ENCODE measurements around the gene DDX24. TPM values are rescaled to one million over a fixed set of nuclear protein-coding genes. Genes with fewer than 3 reads are reported as not detected.

Gene DDX24
- polyA plus RNA-seq, 4 donors: 121 to 173 (median 163) TPM

DNA sequence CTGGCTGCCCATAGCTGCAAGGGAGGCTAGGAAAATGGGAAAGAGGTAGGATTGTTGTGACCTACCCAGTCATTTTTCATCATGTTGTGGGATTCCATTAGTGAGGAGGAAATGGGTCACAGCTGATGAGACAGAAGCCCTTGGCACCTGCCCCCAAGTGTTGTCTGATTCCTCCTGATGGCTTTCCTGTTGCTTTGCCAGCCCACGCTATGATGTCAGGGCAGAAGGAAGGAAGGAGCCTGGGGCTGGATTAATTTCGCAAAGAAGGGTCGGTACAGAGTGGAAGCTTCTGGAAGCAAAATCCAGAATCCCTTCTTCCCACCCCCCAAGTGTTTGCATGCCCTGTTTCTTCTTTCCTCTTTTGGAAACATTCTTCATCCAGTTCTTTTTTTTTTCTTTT is 46.1 kb downstream of the DDX24 start:
- no peak for DNase-seq (ENCODE audit: low read depth in 4 of 4, low spot score in 3 of 4)

DNA sequence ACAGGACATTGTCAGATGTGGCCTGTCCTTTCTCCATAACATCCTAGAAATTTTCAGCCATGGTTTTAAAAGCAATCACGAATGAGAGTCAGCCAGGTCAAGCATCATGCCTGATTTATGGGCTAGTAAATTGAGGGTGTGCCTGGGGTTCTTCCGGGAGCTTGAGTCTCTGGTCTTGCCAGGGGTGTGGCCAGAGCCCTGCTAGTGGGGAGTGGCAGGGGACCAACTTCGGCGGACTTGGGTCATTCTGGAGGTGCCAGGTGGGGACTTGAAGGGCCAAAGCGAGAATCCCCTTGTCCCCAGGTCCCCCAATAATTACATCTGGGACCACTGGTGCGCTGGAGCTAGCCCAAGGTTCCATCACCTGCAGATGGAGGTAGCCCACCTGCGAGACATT is 49.1 kb downstream of the DDX24 start:
- DNase-seq (ENCODE audit: low read depth in 4 of 4, low spot score in 3 of 4): no peak

DNA sequence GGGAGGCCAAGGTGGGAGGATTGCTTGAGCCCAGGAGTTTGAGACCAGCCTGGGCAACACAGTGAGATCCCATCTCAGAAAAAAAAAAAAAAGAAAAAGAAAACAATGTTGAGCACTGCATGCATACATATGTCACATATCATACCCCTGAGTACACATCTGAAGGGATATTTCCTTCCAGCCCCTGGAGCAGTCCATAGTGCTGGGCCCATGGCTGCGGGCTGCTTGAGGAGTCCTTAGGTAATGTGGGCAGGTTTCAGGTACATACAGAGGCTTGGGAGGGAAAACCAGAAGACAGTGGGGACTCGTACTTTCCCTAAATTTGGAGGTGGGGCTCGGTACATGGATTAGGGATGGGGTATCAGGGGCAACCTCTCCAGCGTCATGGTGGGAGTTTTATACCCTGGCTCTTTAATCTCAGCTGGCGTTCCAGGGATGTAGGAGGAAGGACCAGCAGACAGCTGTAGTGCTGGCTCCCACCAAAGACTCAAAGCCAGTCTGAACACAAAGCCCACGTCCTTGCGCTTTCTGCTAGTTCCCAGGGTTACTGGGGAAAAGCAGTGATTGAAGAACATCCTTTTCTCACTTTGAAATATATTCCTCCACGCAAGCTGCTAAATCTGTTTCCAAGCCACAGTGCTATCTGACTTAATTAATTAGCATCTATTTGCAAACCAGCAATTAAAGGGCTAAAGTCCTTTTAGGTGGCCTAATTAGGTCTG is 49.7 kb downstream of the DDX24 start:
- DNase-seq (ENCODE audit: low read depth in 4 of 4, low spot score in 3 of 4): no peak

DNA sequence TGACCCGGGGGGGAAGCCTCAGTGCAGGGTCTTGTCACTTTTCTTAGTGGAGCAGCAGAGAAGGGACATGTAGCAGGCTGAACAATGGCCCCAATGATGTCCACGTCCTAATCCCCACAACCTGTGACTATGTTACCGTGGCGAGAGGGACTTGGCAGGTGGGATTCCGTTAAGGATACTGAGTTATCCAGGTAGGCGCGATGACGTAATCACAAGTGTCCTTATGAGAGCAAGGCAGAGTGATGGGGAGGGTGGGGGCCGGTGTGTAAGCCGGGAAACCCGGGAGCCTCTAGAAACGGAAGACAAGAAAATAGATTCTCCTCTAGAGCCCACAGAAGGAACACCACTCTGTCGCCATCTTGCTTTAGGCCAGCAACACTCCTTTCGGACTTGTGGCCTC is 50.4 kb downstream of the DDX24 start:
- no peak for DNase-seq (ENCODE audit: low read depth in 4 of 4, low spot score in 3 of 4)

DNA sequence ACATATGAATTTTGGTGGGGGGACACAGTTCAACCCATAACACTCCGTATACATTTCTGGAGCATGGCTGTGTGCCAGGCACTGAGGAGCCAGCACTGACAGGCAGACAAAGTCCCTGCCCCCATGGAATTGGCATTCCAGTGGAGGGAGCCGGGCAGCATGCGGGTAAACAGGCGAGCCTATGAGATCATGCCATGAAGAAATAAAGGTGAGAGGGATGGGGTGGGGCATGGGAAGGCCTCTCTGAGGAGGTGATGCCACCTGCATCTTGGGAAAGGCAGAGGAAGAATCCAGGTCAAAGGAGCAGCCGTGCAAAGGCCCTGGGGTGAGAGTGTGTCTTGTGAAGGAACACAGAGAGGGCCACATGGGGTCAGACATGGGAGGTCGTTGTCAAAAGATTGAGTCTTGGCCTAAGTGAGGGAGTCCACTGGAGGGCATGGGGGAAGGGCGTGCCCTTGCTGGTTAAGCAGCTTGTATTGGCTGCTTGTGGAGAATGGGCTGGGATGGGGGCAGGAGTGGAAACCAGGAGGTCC is 51.3 kb downstream of the DDX24 start:
- DNase-seq (ENCODE audit: low read depth in 4 of 4, low spot score in 3 of 4): no peak

DNA sequence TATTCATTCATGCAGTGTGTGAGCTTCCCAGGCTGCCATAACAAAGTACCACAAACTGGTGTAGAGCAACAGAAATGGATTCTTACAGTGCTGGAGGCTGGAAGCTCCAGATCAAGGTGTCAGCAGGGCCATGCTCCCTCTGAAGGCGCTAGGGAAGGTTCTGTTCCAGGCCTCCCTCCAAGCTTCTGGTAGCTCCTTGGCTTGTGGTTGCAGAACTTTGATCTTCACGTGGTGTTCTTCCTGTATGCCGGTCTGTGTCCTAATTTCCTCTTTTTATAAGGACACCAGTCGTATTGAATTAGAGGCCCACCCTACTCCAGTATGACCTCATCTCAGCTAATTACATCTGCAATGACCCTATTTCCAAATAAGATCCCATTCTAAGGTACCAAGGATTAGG is 51.7 kb downstream of the DDX24 start:
- no peak for DNase-seq (ENCODE audit: low read depth in 4 of 4, low spot score in 3 of 4)

DNA sequence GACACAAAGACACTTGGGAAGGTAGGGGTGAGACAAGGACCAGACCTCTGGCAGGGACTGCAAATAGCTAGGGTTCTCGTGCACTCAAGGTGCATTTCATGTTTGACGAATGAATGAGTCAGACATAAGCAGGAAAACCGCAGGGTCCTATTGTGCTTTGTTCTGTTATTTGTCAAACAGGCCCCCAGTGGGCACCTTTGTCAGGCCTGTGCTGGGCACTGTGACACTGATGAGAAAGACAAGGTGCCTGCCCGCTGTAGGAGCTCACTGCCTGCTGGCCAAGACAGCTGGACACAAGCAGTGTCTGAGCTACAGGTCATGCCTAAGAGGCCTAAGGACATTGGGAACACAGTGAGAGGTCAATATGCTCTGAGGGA is 52.6 kb downstream of the DDX24 start:
- DNase-seq (ENCODE audit: low read depth in 4 of 4, low spot score in 3 of 4): no peak

DNA sequence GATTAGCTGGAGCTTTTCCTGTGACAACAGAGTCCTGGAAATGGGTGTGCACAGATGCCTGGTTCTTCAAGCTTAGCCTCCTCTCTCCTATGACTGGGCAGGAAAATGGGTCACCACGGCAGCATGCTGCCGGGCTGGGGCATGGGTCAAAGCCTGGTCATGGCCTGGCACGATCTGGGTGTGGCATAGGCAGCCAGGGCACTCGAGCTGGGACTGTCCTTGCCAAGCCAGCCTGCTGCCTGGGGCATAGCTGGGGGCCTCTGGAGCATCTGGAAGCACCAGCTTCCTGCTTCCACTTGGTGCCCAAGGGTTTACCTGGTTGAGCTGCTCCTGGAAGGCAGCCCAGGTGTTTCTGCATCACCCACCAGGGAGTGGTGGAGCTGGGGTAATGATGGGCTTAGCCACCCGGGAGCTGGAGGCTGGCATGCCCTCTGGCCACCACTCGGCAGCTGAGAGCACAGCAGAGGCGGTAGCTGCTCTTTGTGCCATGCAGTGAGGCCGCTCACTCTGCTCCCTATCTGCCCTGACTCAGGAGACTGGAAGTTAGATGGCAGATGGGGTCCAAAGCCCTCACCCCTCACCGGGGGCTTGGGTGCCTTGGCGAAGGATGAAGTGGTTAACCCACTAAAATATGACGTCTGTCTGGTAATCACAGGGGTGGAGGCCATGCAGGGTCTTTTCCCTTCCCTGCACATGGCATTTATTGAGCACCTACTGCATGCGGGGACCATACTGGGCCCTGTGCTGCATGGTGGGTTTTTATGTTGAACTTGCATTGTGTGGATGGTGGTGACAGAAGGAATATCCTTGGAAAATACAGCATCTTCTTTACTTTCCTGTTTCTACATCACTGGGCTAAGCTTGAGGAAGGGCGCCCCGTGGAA is 53.2 kb downstream of the DDX24 start:
- no peak for DNase-seq (ENCODE audit: low read depth in 4 of 4, low spot score in 3 of 4)

DNA sequence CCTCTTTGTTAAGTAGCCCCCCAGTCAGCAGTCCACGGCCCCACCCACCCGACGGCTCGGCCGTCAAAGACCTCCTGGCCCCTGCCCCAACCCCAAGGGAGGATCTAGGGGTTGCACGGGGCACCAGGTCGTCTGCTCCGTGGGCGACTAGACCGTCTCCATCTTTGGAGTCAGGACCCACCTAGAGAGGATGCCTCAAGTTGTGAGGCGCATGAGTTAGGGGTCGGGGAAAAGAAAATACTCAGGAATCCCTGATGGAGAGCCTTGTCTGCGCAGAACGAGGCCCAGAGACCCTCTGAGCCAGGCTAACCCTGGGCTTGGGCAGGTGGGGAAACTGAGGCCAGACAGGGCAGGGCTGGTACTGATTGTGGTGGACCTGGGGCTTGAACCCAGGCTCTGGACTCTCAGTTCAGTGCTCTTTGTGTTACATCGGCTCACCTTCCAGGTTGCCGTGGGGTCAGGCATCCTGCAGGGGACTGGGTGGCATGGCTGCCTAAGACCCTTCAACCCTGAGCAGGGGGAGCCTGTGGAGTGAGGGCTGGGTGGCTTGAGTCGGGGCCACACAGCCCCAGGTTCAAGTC is 54.0 kb downstream of the DDX24 start:
- DNase-seq (ENCODE audit: low read depth in 4 of 4, low spot score in 3 of 4): no peak

DNA sequence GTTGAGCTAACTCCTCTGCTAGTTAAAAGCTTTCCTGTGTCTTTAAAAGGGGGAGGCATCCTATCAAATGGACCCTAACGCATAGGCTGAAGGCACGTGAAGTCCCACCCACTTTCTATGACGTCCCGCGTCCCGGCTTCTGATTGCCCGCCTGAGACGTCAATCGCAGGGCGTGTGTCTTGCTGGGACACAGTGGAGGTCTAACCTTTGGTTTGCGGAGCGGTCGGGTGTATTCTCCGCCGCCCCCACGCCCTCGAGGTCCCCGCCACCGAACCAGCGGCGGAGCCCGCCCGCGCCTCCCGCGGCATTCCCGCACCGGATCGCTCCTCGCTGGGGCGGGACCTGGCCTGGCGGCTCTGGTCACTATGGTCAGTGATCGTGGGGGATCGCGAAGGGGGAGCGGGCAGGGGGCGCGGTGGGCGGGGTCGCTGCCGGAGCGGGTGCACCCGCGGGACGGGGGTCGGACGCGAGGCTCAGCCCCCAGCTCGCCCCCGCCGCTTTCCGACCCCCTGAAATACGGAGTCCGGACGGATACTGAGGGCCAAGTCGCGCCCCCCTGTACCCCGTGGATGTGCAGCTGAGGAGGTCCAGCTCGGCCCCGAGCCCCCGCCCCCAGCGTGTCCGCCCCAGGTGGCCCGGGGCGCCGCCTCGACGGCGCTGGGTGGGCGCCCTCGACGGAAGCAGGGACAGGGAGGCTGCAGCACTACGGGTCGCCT is 54.7 kb downstream of the DDX24 start, which contains the start of gene OTUB2:
OTUB2 (plus strand) TSS at position 168 of the 716 bp plus-strand sequence; CDS start at position 366, 198 bp downstream.
- peak; percentile 97 to 99 (median 98) for DNase-seq (ENCODE audit: low read depth in 4 of 4, low spot score in 3 of 4)

DNA sequence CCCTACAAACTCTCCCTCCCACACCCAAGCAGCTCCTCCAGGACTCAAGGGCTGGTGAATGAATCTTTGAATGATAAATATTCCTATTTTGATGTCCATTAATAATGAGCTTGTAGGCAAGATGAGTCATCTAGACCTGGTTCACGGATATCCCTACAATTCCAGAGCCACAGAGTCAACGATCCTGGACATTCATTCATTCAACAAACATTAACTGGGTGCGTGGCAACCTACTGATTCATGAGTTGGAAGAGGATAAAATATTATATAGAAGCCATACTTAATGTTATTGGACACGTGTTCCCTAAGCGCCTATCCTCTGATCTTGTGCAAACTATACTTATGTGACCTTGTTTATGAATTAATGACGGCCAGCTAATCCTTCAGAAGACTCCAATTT is 55.3 kb downstream of the DDX24 start:
- DNase-seq (ENCODE audit: low read depth in 4 of 4, low spot score in 3 of 4): no peak

DNA sequence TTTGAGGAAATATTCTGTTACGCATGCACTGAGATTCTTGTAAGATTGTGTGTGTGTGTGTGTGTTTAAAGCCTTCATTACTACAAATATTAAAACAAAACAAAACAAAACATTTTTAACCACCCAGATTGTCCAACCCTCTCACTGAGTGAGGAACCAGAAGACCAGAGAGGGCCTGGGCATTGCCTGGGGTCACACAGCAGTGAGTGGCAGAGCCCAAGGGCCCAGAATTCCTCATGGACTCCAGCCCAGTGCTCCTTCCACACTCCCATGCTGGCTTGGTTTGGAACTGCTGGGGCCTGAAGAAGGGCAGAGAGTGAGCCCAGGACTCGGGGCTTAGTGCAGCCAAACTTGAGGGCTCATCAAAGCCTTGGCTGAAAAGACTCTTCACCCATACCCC is 56.5 kb downstream of the DDX24 start:
- no peak for DNase-seq (ENCODE audit: low read depth in 4 of 4, low spot score in 3 of 4)

DNA sequence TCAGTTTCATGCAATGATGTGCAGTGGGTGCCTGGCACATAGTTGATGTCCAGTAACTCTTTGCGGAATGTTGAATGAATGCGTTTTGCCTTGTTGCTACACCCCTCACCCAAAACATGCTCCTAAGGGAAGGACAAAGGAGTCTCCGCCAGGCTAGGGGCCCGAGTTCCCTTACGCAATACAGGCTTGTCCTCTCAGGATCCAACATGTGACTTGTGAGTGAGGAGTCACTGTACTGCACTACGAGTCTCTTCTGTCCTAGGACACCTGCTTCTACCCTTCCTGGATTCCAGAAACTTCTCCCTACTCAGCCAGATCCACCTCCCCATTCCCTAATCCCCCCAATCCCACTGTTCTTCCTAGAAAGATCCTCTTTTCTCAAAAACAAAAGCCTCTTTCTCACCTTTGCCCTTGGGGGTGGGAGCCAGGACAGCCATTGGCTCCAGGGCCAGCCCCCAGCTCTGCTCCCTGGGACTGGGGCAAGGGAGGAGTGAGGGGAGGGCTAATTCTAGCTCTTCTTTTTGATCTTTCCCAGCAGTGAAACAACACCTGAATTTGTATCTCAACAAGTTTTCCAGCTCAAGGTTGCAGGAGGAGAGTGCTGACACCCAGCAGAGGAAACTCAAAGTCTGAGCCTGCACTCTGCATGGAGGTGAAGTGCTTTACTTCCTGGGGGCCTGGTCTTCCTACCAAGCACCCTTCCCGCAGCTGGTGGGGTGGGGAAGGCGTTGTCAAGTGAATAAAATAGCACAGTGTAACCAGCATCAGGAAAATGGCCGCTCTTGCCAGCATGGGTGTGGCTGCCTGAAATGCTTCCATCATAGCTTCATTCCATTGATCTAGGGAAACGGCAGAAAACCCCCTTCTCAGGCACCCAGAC is 58.2 kb downstream of the DDX24 start:
- DNase-seq (ENCODE audit: low read depth in 4 of 4, low spot score in 3 of 4): no peak

DNA sequence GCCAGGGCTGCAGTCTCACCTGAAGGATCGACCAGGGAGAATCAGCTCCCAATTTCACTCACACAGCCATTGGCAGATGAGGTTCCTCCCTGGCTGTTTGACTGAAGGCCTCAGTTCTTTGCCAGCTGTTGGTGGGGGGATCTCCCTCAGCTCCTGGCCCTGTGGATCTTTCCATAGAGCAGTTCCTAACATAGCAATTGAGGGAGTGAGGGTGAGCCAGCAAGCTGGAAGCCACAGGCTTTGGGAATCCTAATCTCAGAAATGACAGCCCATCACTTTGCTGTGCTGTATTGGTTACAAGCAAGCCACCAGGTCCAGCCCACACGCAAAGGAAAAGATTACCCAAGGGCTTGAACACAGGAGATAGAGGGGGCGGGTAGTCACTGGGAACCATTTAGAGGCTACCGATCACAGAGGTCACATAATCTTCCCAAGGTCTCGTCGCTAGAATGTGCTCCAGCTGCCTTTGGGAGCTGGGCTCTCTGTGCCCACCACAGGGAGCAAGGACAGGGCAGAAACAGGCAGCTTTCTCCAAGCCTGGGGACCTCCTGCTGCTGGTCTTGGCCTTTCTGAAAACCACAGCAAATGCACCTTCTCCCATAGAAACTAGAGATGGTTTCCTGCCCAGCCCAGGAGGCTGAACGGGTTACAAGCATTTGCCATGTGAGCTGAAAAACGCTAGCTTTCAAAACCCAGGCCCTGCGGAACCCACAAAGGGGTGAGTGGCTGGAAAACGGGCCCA is 59.4 kb downstream of the DDX24 start:
- DNase-seq (ENCODE audit: low read depth in 4 of 4, low spot score in 3 of 4): no peak

DNA sequence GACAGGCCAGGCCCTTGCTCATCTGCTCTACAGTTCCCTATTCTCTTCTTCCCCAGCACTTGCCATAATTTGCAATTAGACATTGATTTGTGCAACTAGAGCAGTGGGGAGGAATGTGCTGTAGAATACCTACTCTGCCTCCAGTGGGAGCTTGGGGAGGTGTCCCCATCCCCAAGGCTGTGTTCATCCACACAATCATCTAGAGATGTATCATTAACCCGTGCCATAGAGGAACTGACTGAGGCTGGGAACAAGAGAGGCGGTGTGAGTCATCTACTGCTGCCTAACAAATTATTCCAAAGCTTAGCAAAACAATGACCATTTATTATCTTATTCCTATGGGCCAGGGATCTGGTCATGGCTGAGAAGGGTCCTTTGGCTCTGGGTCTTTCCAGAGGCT is 60.0 kb downstream of the DDX24 start:
- no peak for DNase-seq (ENCODE audit: low read depth in 4 of 4, low spot score in 3 of 4)

DNA sequence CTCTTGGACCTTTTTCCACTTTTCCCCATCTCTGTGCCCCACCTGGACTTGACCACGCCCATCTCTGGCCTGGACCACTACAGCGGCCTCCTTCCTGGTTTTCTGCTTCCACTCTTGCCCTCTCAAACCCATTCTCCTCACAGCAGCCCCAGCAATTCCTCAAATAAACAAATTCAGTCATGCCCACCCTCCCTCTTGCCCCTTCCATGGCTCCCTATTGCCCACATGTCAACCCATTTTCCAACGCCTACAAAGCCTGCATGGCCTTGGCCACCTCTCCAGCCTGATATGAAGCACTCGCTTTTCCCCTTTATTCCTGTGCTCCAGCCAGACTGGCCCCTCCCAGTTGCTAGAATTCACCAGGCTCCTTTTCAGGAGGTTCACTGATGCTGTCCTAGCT is 60.7 kb downstream of the DDX24 start:
- DNase-seq (ENCODE audit: low read depth in 4 of 4, low spot score in 3 of 4): no peak

DNA sequence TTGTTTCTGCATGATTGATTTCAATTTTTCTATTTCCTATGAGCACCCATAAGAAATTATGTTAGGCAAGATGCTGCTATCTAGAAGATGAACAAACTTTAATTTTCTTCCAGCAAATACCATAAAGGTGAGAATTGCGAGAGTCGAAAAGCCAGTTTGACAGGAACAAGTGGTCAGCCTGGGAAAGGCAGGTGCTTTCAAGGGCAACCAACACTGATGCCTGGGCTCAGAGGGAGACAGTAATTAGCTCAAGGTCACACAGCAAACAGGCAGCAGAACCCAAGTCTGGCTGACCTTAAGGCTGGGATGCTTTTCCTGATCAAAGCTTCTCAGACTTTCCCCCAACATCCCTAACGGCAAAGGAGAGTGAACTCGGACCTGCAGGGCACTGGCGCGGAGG is 61.7 kb downstream of the DDX24 start:
- no peak for DNase-seq (ENCODE audit: low read depth in 4 of 4, low spot score in 3 of 4)

DNA sequence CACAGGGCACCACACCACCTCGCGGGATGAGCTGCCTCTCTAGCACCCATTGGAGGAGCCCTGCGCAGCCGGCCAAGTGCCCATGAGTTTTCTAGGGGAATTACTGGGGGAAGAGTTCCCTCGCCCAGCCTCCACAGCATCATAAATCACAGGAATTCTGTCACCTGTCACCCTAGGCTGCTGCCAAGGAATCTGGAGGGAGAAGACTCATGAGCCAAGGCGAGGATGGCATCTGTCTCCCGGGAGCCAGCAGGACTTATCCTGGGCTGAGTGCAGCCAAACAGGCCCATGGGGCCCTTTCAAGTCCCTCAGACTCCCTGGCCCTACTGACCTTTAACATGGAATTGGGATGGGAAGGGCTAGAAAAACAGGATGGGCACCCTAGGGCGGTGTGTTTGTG is 62.7 kb downstream of the DDX24 start:
- no peak for DNase-seq (ENCODE audit: low read depth in 4 of 4, low spot score in 3 of 4)

DNA sequence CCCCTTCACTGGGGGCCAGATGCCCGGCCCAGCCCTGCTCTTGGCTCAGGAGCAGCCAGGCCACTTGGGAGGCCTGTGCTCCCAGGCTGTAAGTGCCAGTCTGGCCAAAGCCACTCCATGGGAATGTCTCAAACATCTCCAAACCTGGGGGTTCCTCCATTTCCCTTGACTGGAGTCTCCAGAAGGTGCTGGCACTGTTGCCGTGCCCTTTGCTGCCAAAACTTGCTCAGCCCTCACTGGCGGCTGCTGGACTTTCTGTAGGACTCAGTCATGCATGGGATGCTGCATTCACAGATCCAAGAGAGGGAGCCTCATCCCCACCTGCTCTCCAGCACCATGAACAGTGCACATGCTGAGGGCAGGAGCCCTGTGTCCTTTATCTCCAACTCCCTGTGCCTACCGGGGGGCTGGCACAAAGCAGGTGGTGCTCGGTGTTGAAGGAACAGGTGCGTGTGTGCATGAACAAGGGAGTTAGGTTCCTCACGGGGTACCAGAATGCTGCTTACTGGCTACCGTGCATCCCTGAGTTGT is 64.5 kb downstream of the DDX24 start:
- DNase-seq (ENCODE audit: low read depth in 4 of 4, low spot score in 3 of 4): no peak
